GM18873 (cell line): ENCODE data around the gene PTGES2.
"Not testable (repeated sequence)": the region's sequence is repeated elsewhere in the genome, so short reads cannot be mapped to it uniquely, and the experiment has no call there.

ENCODE experiments used
- ATAC-seq: cut with Tn5 transposase; IDR thresholded peaks from one replicate; pipeline ENCODE4 v1.9.1; 2021; ENCODE audit warnings: mild to moderate bottlenecking, moderate library complexity, moderate number of reproducible peaks; ENCODE audit not compliant: unreplicated experiment, low FRiP score

PTGES2 gene

GRCh38 chr9:128120741-128121465, 6.6 kb downstream of the PTGES2 start:
- no peak for ATAC-seq

GRCh38 chr9:128120061-128120740, 7.3 kb downstream of the PTGES2 start:
- ATAC-seq = no peak

- ATAC-seq = no peak
Measured at GRCh38 chr9:128118971-128119665, 8.4 kb downstream of the PTGES2 start.

GRCh38 chr9:128118472-128118857, 9.1 kb downstream of the PTGES2 start:
- no peak for ATAC-seq

- no peak for ATAC-seq
Measured at GRCh38 chr9:128117613-128118471, 9.7 kb downstream of the PTGES2 start.

GRCh38 chr9:128116104-128117083, 11.1 kb downstream of the PTGES2 start:
- ATAC-seq = no peak

GRCh38 chr9:128115187-128116103, 12.1 kb downstream of the PTGES2 start:
- ATAC-seq = no peak

- no peak for ATAC-seq
Measured at GRCh38 chr9:128114326-128115186, 13.0 kb downstream of the PTGES2 start.

- no peak for ATAC-seq
Measured at GRCh38 chr9:128113526-128114325, 13.8 kb downstream of the PTGES2 start.

GRCh38 chr9:128111726-128112125, 15.8 kb downstream of the PTGES2 start:
- not testable (repeated sequence) for ATAC-seq

- no peak for ATAC-seq
Measured at GRCh38 chr9:128109050-128109709, 18.3 kb downstream of the PTGES2 start.

GRCh38 chr9:128108269-128109049, 19.1 kb downstream of the PTGES2 start:
- ATAC-seq = no peak

- no peak for ATAC-seq
Measured at GRCh38 chr9:128107468-128108268, 19.9 kb downstream of the PTGES2 start.

- ATAC-seq = no peak
Measured at GRCh38 chr9:128106940-128107467, 20.5 kb downstream of the PTGES2 start.
